Midbrain (tissue), 1 donor: ENCODE measurements around the gene OR2F2.

ENCODE experiments used
- DNase-seq: peaks from one replicate; lab custom pipeline; 2025; lab: John Stamatoyannopoulos, UW

OR2F2 gene

GRCh38 chr7:143934526-143935325, at the start of gene OR2F2:
OR2F2 (plus strand) TSS chr7:143935233; CDS start chr7:143935233, 0 bp downstream.
- DNase-seq = no peak

DNA sequence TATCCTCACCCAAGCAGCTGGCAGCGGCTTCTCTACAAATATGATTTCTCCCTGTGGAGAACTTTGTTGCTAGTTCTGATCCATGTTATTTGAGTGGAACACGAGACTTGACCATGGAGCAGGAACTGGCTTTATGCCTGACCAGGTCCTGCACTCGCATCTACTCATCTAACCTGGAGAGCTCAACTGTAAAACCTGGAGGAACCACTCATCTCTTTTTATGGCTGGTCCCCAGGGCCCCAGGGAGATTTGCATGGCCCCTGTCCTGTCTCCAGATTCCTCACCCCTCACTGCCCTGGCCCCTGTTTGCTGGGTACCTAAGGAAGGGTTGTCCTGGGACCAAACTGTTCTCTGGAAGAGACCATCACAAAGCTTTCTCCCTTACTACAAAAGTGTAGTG, 49.1 kb upstream of the OR2F2 start:
- no peak for DNase-seq

DNA sequence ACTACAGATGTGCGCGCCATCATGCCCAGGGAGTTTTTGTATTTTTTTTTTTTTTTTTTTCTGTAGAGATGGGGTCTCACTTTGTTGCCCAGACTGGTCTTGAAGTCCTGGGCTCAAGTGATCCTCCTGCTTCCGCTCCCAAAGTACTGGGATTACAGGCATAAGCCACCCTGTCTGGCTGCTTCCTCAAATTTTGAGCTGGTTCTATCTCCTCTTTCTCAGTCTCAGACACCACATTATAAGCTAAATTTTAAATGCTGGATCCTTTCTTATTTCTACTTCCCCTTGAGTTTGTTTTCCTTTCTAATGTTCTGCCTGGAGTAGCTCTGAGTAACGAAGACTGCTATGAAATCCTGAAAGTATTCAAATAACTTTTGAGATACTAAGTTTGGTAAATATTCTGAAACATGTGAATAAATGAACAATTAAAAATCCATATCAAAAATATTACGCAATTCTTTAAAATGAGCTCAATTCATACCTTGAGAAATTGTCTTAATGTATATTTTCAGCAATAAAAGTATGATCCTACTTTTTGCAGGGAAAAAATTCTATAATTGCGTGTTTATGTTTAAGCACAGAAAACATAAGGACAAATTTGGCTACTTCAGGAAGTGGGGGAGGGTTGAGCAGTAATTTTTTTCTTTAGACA, 48.1 kb upstream of the OR2F2 start:
- no peak for DNase-seq

DNA sequence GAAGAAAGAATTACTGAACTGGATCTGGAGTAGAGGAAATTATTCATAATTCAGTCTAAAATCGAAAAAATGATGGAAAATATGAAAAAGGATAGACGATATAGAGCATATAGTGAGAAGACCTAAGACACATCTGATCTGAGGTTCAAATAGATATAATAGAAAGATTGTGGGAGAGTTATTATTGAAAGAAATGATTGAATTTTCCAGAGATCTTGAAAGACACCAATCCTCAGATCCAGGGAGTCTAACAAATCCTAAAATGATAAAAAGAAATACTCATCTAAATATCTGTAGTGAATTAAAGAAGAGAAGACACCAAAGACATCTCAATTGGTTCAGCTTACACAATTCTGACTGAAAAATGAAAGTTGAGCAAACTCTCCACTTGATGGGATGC, 46.0 kb upstream of the OR2F2 start:
- DNase-seq = no peak

GRCh38 chr7:143890558-143890957, 44.5 kb upstream of the OR2F2 start:
- DNase-seq = no peak

GRCh38 chr7:143891457-143891856, 43.6 kb upstream of the OR2F2 start:
- no peak for DNase-seq

GRCh38 chr7:143892527-143893300, 42.3 kb upstream of the OR2F2 start:
- no peak for DNase-seq

- no peak for DNase-seq
Measured at GRCh38 chr7:143896667-143897066, 38.4 kb upstream of the OR2F2 start.

DNA sequence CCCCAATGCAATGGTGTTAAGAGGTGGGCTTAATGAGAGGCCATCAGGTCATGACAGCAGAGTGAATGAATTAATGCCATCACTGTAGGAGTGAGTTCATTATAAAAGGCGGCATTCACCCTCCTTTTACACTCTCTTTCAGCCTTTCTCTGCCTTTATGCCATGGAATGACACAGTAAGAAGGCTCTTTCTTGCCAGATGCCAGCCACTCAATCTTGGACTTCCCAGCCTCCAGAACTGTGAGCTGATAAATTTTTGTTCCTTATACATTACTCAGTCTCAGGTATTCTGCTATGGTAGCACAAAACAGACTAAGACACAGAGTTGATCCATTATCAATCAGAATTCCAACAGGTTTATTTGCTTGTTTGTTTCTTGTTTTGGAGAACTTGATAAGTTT, 36.2 kb upstream of the OR2F2 start:
- DNase-seq = no peak

DNA sequence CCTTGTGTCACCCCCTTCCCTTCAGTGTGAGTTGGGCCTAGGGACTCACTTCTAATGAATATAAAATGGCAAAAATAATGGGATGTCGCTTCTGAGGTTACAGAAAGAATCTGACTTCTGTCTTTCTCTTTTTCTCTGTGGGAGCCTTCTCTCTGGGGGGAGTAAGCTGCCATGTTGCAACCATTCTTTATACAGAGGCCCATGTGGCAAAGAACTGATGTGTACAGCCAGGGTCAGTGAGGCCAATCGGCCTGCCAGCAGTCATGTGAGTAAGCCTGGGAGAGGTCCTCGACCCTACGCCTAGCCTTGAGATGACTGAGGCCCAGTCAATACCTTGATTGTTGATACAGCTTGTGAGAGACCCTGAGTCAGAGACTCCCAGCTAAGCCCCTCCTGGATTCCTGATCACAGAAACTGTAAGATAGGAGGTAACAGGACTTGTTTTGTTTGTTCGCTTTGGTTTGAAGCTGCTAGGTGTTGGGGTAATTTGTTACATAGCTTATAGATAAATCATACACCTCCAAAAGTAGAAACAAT, 34.7 kb upstream of the OR2F2 start:
- DNase-seq = no peak

DNA sequence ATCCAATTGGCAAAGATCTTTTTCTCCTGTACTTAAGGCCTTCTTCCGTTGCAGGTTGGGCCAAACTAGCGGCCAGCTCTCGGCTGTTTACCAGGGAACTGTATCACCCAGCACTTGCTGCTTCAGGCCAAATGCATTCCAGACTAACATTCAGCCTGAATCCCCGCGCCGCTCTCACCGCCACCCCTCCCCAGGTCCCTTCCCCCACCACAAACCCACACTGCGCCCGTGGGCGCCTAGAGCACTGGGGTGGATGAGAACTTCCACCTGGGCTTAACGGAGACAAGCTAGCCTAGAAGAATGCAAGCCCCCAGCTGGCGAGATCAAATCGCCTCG, 33.7 kb upstream of the OR2F2 start:
- peak; percentile 70 for DNase-seq

GRCh38 chr7:143901668-143902331, 33.2 kb upstream of the OR2F2 start, which contains the start of gene TCAF1:
TCAF1 (minus strand) TSS chr7:143902176; CDS start chr7:143876608, 25,568 bp downstream.
- peak; percentile 96 for DNase-seq

GRCh38 chr7:143902332-143902899, 32.6 kb upstream of the OR2F2 start:
- no peak for DNase-seq

GRCh38 chr7:143905509-143905908, 29.5 kb upstream of the OR2F2 start:
- no peak for DNase-seq

DNA sequence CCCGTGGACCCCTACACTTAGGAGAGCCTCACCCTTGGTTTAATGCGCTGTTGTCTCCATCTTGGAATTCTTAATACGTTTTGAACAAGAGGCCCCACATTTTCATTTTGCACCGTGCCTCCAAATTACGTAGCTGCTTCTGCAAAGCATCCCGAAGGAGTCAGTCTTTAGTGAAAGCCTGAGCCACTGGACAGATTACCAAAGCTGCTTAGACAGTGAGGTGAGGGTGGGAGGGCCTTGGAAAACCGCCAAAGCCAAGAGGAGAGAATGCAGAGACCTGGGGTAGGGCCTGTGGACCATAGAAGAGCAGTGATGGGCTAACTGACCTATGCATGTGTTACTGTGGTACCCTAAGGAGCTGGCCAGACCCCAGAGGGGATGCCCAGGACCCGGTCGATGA, 28.9 kb upstream of the OR2F2 start:
- no peak for DNase-seq

DNA sequence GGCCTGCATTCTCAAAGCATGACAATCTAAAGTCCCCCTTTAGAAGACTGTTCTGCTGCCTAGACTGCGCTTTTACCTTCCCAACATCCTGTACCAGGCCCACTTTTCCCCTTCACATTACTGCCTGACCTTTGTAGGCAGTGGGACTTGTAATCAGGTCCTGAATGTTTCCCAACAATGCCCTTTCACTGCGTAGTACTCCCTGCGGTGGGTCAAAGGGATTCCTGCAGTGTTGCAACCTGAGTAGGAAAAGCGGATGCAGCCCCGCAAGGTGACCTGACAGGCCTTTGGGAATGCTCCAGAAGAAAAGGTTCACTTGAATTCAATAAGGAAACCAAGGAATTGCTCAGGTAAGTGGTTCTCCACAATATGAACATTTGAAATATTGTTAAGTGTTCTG, 28.1 kb upstream of the OR2F2 start:
- DNase-seq = no peak

GRCh38 chr7:143908120-143908519, 26.9 kb upstream of the OR2F2 start:
- no peak for DNase-seq

- no peak for DNase-seq
Measured at GRCh38 chr7:143909863-143910262, 25.2 kb upstream of the OR2F2 start.

GRCh38 chr7:143910473-143911248, 24.4 kb upstream of the OR2F2 start:
- DNase-seq = no peak

DNA sequence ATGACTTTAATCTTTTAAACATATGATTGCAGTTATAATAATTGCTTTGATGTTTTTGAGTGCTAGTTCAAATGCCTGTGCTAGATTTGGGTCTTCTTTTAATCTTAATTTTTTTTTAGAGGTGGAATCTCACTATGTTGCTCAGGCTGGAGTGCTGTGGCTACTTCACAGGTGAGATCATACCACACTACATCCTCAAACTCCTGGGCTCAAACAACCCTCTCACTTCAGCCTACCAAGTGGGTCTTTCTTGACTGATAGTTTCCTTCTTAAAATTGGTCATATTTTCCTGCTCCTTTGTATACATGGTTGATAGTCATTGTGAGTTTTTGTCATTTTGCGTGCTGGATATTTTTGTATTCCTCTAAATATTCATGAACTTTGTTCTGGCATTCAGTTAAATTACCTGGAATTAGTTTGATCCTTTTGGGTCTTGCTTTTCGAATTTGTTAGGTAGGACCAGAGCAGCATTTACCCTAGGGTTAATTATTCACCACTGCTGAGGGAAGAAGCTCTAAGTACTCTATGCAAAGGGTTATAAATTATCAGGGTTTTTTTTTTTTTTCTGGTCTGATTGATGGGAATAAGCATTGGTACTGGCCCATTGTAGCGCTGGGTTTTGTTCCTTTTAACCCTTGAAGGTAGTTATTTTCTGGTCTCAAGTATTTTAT, 21.0 kb upstream of the OR2F2 start:
- DNase-seq = no peak
